Neuronal stem cell (in vitro differentiated cells): ENCODE results near the gene DENND2C.

Experiments used
- DNase-seq: peaks from one replicate; pipeline ENCODE4 v3.0.0-alpha.2; 2013; ENCODE audit warnings: low spot score
- H2AFZ ChIP-seq: one replicate; pipeline ENCODE4 v1.6.1; 2013; ENCODE audit warnings: mild to moderate bottlenecking, low read length, inconsistent platforms
- H2AK5ac ChIP-seq: 2 replicates; pipeline ENCODE4 v1.6.1; 2013; ENCODE audit warnings: low read depth, mild to moderate bottlenecking, inconsistent platforms, low read length, moderate library complexity, mixed read lengths
- H2BK120ac ChIP-seq: 2 replicates; pipeline ENCODE4 v1.6.1; 2013; ENCODE audit warnings: low read depth, mild to moderate bottlenecking, inconsistent platforms, low read length, moderate library complexity, mixed read lengths
- H2BK12ac ChIP-seq: one replicate; pipeline ENCODE4 v1.6.1; 2013; ENCODE audit warnings: low read length, inconsistent platforms
- H2BK15ac ChIP-seq: 2 replicates; pipeline ENCODE4 v1.6.1; 2013; ENCODE audit warnings: mild to moderate bottlenecking, low read length, inconsistent platforms, mixed read lengths
- H2BK5ac ChIP-seq: one replicate; pipeline ENCODE4 v1.6.1; 2013; ENCODE audit warnings: inconsistent platforms, mild to moderate bottlenecking, low read length, moderate library complexity
- H3K14ac ChIP-seq: one replicate; pipeline ENCODE4 v1.6.1; 2013; ENCODE audit warnings: low read length, inconsistent platforms
- H3K18ac ChIP-seq: 2 replicates; pipeline ENCODE4 v1.6.1; 2013; ENCODE audit warnings: low read length, inconsistent platforms
- H3K23ac ChIP-seq: 2 replicates; pipeline ENCODE4 v1.6.1; 2013; ENCODE audit warnings: low read depth, mild to moderate bottlenecking, mixed read lengths, low read length, inconsistent platforms; ENCODE audit not compliant: poor library complexity
- H3K27ac ChIP-seq: replicated peaks from 3 replicates; pipeline ENCODE4 v1.5.1; 2013; ENCODE audit warnings: low read length, inconsistent platforms
- H3K27me3 ChIP-seq, 3 experiments: 2 replicates each; pipeline ENCODE4 v1.6.1; 2013; ENCODE audit warnings: low read length in 3 of 3, mild to moderate bottlenecking in 2 of 3, inconsistent platforms in 1 of 3, low read depth in 1 of 3, mixed read lengths in 1 of 3, moderate library complexity in 1 of 3; ENCODE audit not compliant: control insufficient read depth in 3 of 3, insufficient read depth in 3 of 3
- H3K36me3 ChIP-seq, 2 donors: replicated peaks in 1 of 2; 2 replicates each; pipeline ENCODE4 v1.6.1; 2013; ENCODE audit warnings: low read length in 2 of 2; ENCODE audit not compliant: control insufficient read depth in 2 of 2, insufficient read depth in 2 of 2
- H3K4ac ChIP-seq: 2 replicates; pipeline ENCODE4 v1.6.1; 2013; ENCODE audit warnings: inconsistent platforms, mild to moderate bottlenecking, low read length, moderate library complexity
- H3K4me1 ChIP-seq, 2 donors: 1 replicate in 1 of 2; 2 replicates in 1 of 2; pipeline ENCODE4 v1.6.1; 2013; ENCODE audit warnings: low read length in 2 of 2, low read depth in 1 of 2; ENCODE audit not compliant: control insufficient read depth in 2 of 2, insufficient read depth in 1 of 2
- H3K4me2 ChIP-seq: one replicate; pipeline ENCODE4 v1.6.1; 2013; ENCODE audit warnings: mild to moderate bottlenecking, low read length, inconsistent platforms; ENCODE audit not compliant: insufficient read depth, poor library complexity, severe bottlenecking
- H3K4me3 ChIP-seq, 2 donors: 2 replicates each; pipeline ENCODE4 v1.5.1; 2013; ENCODE audit warnings: low read length in 2 of 2, mild to moderate bottlenecking in 2 of 2, inconsistent platforms in 1 of 2, moderate library complexity in 1 of 2
- H3K79me1 ChIP-seq: one replicate; pipeline ENCODE4 v1.6.1; 2013; ENCODE audit warnings: low read depth, mild to moderate bottlenecking, inconsistent platforms, low read length, moderate library complexity
- H3K9ac ChIP-seq: one replicate; pipeline ENCODE4 v1.6.1; 2013; ENCODE audit warnings: mild to moderate bottlenecking, low read depth, low read length, inconsistent platforms; ENCODE audit not compliant: poor library complexity
- H3K9me3 ChIP-seq, 2 donors: replicated peaks in 1 of 2; 2 replicates each; pipeline versions ENCODE3 to v1.6.1; 2013; ENCODE audit warnings: low read length in 2 of 2, mild to moderate bottlenecking in 2 of 2, inconsistent platforms in 1 of 2, low read depth in 1 of 2, mixed read lengths in 1 of 2, moderate library complexity in 1 of 2; ENCODE audit not compliant: control insufficient read depth in 2 of 2, insufficient read depth in 1 of 2
- H4K8ac ChIP-seq: one replicate; pipeline ENCODE4 v1.6.1; 2013; ENCODE audit warnings: low read depth, mild to moderate bottlenecking, inconsistent platforms, low read length, moderate library complexity
- H4K91ac ChIP-seq: one replicate; pipeline ENCODE4 v1.6.1; 2013; ENCODE audit warnings: low read length, low read depth, mild to moderate bottlenecking, inconsistent platforms; ENCODE audit not compliant: poor library complexity
- WGBS, 2 donors: extraction: QIAGEN DNeasy Blood & Tissue Kit; methylation state at CpG; one replicate each; pipeline ENCODE4 v1.1.7; 2013; ENCODE audit warnings: missing lambda C conversion rate in 2 of 2, mixed read lengths in 1 of 2; ENCODE audit not compliant: insufficient read length in 2 of 2, insufficient replicate concordance in 1 of 2; ENCODE audit errors: extremely low coverage in 2 of 2; 5-methylcytosine and 5-hydroxymethylcytosine counted together

The DENND2C gene

GRCh38 chr1:114648503-114648902 lies 21.3 kb downstream of the DENND2C start:
- Histone ChIP-seq H3K36me3 (no peaks in the 10 kb centered on the region), H3K27ac (no peak overlapping the region), H2BK5ac (no peak overlapping the region), H3K9me3 (no peaks in the 10 kb centered on the region), H3K79me1 (no peaks in the 10 kb centered on the region), H3K4ac (no peak overlapping the region), H2BK12ac (no peak overlapping the region), H3K14ac (no peak overlapping the region), H2BK15ac (no peak overlapping the region), H3K4me2 (no peak overlapping the region), H4K91ac (no peak overlapping the region), H4K8ac (no peak overlapping the region), H2BK120ac (no peak overlapping the region), H2AFZ (no peak overlapping the region), H3K23ac (no peak overlapping the region), H3K9ac (no peak overlapping the region), H3K18ac (no peak overlapping the region), H3K27me3 (peaks cover 0 to 12% (median 0%) of the 10 kb centered on the region in 3 experiments), H3K4me1 (no peaks in the 10 kb centered on the region), H2AK5ac (no peak overlapping the region), H3K4me3 (no peak overlapping the region)
- WGBS, 2 donors: no CpG with 5 or more reads among the region's 1 CpG
- DNase-seq: no peak

- Histone ChIP-seq H3K18ac (no peak overlapping the region), H3K79me1 (no peaks in the 10 kb centered on the region), H3K27me3 (peaks cover 0 to 16% (median 0%) of the 10 kb centered on the region in 3 experiments), H3K9ac (no peak overlapping the region), H2AFZ (no peak overlapping the region), H3K23ac (no peak overlapping the region), H3K4ac (no peak overlapping the region), H4K8ac (no peak overlapping the region), H2BK12ac (no peak overlapping the region), H2BK15ac (no peak overlapping the region), H3K4me2 (no peak overlapping the region), H2AK5ac (no peak overlapping the region), H3K14ac (no peak overlapping the region), H3K9me3 (no peaks in the 10 kb centered on the region), H4K91ac (no peak overlapping the region), H3K36me3 (no peaks in the 10 kb centered on the region), H2BK120ac (no peak overlapping the region), H3K4me3 (no peak overlapping the region), H2BK5ac (no peak overlapping the region), H3K4me1 (no peaks in the 10 kb centered on the region), H3K27ac (no peak overlapping the region)
- DNase-seq: no peak
- no CpG with 5 or more reads among the region's 2 CpGs for WGBS, 2 donors
These were observed 28.5 kb downstream of the DENND2C start for GRCh38 chr1:114641377-114641776.

- Histone ChIP-seq H3K23ac (no peak overlapping the region), H2BK15ac (no peak overlapping the region), H3K36me3 (no peaks in the 10 kb centered on the region), H2AFZ (no peak overlapping the region), H3K27me3 (peaks cover 0 to 6% (median 0%) of the 10 kb centered on the region in 3 experiments), H4K8ac (no peak overlapping the region), H3K27ac (no peak overlapping the region), H2BK12ac (no peak overlapping the region), H3K4me2 (no peak overlapping the region), H2BK120ac (no peak overlapping the region), H2AK5ac (no peak overlapping the region), H3K79me1 (no peaks in the 10 kb centered on the region), H3K4ac (no peak overlapping the region), H4K91ac (no peak overlapping the region), H2BK5ac (no peak overlapping the region), H3K14ac (no peak overlapping the region), H3K9ac (no peak overlapping the region), H3K9me3 (no peaks in the 10 kb centered on the region), H3K4me3 (no peak overlapping the region), H3K4me1 (no peaks in the 10 kb centered on the region), H3K18ac (no peak overlapping the region)
- DNase-seq: no peak
- no CpG with 5 or more reads among the region's 3 CpGs for WGBS, 2 donors
These were observed 30.9 kb downstream of the DENND2C start for GRCh38 chr1:114638910-114639309.

- Histone ChIP-seq H3K27ac (no peak overlapping the region), H3K27me3 (no peaks in the 10 kb centered on the region), H2AFZ (no peak overlapping the region), H2BK120ac (no peak overlapping the region), H3K4ac (no peak overlapping the region), H3K18ac (no peak overlapping the region), H3K14ac (no peak overlapping the region), H4K8ac (no peak overlapping the region), H2BK15ac (no peak overlapping the region), H3K4me2 (no peak overlapping the region), H3K36me3 (no peaks in the 10 kb centered on the region), H2BK12ac (no peak overlapping the region), H3K9ac (no peak overlapping the region), H3K79me1 (no peaks in the 10 kb centered on the region), H3K4me3 (no peak overlapping the region), H2AK5ac (no peak overlapping the region), H2BK5ac (no peak overlapping the region), H3K4me1 (no peaks in the 10 kb centered on the region), H3K23ac (no peak overlapping the region), H3K9me3 (no peaks in the 10 kb centered on the region), H4K91ac (no peak overlapping the region)
- DNase-seq: no peak
These were observed 37.4 kb downstream of the DENND2C start for GRCh38 chr1:114632427-114632826.
